ENCODE measurements around the gene EFCAB13.
A peak's percentile ranks its signal among the peaks of the same experiment; 100 is the strongest.

DNA sequence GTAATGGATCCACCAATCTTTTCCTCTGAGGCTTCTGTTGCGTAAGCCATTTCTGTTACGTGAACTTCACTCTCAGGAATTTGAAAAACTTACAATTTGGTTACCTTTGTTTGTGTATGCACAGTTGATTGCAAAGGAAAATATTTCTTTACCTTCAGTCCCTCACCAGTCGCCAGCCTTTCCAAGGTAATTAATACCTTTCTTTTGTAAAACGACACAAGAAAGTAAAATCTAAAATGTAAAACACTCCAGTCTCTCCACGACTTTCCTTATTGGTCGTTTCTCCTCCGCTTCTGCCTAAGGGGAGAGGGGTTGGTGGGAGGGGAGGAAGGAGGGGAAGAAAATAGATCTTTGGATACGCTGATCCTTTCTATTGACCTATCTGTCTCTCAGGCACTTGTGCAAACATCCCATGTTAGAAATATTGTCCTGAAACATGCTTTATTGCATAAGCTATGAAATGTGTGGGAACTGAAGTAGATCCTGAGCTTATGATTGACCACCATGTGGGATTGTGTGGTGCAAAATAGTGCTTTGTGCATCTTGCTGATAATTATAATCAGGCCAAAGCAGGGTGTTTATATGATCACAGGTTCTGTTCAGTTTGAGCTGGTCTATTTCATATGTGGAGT lies 32.4 kb upstream of the EFCAB13 start:
- TF ChIP-seq CTCF (IDR thresholded peaks at IDR 0.05; ENCODE audit: low read depth, low read length, missing input control) (no peak), GABPA (IDR thresholded peaks at IDR 0.05 in 1 of 2, conservative IDR thresholded peaks at IDR 0.05 in 1 of 2) (no peak), SP1 (IDR thresholded peaks at IDR 0.05) (peak; percentile 9), FOXA2 (IDR thresholded peaks at IDR 0.05) (no peak), YY1 (IDR thresholded peaks at IDR 0.05) (no peak), RXRA (IDR thresholded peaks at IDR 0.05) (peak in 1 of 2 donors; percentile 22), HNF4G (IDR thresholded peaks at IDR 0.05) (no peak), ZBTB33 (IDR thresholded peaks at IDR 0.05) (no peak), EGR1 (IDR thresholded peaks at IDR 0.05; ENCODE audit: low read depth in 2 of 2) (no peak)
- TF ChIP-seq, protein P1, sequence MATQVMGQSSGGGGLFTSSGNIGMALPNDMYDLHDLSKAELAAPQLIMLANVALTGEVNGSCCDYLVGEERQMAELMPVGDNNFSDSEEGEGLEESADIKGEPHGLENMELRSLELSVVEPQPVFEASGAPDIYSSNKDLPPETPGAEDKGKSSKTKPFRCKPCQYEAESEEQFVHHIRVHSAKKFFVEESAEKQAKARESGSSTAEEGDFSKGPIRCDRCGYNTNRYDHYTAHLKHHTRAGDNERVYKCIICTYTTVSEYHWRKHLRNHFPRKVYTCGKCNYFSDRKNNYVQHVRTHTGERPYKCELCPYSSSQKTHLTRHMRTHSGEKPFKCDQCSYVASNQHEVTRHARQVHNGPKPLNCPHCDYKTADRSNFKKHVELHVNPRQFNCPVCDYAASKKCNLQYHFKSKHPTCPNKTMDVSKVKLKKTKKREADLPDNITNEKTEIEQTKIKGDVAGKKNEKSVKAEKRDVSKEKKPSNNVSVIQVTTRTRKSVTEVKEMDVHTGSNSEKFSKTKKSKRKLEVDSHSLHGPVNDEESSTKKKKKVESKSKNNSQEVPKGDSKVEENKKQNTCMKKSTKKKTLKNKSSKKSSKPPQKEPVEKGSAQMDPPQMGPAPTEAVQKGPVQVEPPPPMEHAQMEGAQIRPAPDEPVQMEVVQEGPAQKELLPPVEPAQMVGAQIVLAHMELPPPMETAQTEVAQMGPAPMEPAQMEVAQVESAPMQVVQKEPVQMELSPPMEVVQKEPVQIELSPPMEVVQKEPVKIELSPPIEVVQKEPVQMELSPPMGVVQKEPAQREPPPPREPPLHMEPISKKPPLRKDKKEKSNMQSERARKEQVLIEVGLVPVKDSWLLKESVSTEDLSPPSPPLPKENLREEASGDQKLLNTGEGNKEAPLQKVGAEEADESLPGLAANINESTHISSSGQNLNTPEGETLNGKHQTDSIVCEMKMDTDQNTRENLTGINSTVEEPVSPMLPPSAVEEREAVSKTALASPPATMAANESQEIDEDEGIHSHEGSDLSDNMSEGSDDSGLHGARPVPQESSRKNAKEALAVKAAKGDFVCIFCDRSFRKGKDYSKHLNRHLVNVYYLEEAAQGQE (IDR thresholded peaks at IDR 0.05), result no peak

All from liver (tissue), 3 donors.